Stimulated activated naive CD4-positive, alpha-beta T cell treated with Interleukin-2 at 50 U/mL for 16 hours (primary cell): ENCODE results near the gene STRN4.
A peak's percentile ranks its signal among the peaks of the same experiment; 100 is the strongest.
"Not testable (repeated sequence)": the region's sequence is repeated elsewhere in the genome, so short reads cannot be mapped to it uniquely, and the experiment has no call there.

Experiments
- DNase-seq: peaks from one replicate; lab custom pipeline; 2025; lab: John Stamatoyannopoulos, UW

The STRN4 gene

DNA sequence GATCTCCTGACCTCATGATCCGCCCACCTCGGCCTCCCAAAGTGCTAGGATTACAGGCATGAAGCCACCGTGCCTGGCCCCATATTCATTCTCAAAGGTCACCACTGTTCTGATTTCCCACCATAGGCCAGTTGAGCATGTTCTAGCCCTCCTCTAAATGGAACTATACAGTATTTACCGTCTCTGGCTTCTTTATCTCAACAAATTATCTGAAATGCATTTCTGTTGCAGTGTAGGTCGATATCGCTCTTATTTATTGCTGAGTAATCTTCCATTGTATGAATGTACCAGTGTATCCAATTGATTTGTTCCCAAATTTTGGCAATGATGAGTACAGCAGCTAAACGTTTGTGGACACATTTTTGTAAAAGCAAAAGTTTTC is 26.8 kb upstream of the STRN4 start:
- DNase-seq, result no peak

- DNase-seq, result no peak
Observed at GRCh38 chr19:46772170-46773017, 26.1 kb upstream of the STRN4 start.

DNA sequence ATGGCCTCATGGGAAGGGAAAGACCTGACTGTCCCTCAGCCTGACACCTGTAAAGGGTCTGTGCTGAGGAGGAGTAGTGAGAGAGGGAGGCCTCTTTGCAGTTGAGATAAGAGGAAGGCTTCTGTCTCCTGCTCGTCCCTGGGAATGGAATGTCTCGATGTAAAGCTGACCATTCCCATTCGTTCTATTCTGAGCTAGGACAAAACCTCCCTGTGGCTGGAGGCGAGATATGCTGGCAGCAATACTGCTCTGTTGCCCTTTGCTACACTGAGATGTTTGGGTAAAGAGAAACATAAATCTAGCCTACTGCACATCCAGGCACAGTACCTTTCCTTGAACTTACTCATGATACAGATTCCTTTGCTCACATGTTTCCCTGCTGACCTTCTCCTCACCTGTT is 22.5 kb upstream of the STRN4 start:
- not testable (repeated sequence) for DNase-seq

DNA sequence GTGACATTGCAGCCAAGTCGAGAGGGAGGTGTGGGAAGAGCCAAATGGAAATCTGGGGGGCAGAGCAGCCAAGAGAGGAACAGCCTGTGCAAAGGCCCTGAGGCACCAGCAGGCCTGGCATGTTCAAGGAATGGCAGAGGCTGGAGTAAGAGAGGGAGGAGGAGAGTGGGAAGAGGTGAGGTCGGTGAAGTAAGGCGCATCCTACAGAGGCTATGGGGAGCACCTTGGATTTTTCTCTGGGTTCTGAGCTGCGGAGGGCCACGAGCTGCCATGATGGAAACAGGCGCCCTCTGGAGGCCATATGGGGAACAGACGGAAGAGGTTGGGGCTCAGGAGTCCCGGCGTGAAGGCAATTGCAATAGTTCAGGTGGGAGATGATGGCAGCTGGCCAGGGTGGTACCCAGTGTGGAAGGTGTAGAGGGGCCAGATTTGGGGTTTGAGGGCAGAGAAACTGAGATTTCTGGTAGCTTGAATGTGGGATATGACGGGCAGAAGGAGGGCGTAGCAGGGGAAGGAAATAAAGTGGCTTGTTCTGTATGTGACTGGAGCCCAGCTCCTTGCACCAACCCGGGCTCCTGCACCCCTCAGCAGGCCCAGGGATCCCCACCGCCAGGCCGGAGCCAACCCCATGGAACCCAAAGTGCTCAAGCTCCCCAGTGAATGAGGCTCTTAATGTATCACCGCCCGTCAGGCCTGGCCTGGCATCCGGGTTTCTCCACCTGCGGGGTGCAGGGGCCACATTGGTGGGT is 20.5 kb upstream of the STRN4 start:
- DNase-seq, result peak; percentile 63

- DNase-seq, result no peak
Observed at GRCh38 chr19:46764817-46765291, 18.6 kb upstream of the STRN4 start.

GRCh38 chr19:46762245-46762890 is 16.1 kb upstream of the STRN4 start:
- DNase-seq, result no peak

DNA sequence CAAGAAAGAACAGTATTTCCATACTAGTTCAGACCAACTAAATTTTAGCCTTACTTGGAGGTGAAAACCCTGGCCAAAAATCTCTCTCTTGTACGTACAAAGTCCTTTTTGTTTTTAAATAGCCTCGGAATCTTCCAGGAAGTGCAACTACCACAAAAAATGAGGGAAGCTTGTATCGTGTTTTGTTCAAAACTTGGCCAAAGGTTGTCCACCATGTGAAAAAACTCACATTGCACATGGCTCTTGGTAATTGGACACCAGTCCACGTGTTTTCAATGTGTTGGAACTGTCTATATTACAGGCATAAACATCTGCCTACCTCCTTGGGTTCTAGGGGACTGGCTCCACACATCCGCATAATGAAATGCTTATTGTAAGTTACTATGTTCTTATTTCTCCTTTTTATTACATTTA is 15.2 kb upstream of the STRN4 start:
- no peak for DNase-seq

DNA sequence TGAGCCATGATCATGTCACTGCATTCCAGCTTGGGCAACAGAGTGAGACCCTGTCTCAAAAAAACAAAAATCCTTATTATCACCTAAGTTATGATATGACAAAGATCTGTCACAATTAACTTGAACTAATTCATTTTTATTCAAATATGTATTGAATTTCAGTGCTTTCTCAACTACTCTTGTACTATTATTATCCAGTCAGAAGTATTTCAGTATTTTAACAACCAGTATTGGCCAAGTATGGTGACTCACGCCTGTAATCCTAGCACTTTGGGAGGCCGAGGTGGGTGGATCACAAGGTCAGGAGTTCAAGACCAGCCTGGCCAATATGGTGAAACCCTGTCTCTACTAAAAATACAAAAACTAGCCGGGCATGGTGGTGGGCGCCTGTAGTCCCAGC is 14.6 kb upstream of the STRN4 start:
- not testable (repeated sequence) for DNase-seq

GRCh38 chr19:46760363-46760762 is 14.1 kb upstream of the STRN4 start:
- DNase-seq, result no peak

GRCh38 chr19:46759817-46760333 is 13.6 kb upstream of the STRN4 start:
- DNase-seq, result no peak

- DNase-seq, result no peak
Observed at GRCh38 chr19:46759206-46759605, 13.0 kb upstream of the STRN4 start.

GRCh38 chr19:46756544-46756888 is 10.3 kb upstream of the STRN4 start:
- no peak for DNase-seq

DNA sequence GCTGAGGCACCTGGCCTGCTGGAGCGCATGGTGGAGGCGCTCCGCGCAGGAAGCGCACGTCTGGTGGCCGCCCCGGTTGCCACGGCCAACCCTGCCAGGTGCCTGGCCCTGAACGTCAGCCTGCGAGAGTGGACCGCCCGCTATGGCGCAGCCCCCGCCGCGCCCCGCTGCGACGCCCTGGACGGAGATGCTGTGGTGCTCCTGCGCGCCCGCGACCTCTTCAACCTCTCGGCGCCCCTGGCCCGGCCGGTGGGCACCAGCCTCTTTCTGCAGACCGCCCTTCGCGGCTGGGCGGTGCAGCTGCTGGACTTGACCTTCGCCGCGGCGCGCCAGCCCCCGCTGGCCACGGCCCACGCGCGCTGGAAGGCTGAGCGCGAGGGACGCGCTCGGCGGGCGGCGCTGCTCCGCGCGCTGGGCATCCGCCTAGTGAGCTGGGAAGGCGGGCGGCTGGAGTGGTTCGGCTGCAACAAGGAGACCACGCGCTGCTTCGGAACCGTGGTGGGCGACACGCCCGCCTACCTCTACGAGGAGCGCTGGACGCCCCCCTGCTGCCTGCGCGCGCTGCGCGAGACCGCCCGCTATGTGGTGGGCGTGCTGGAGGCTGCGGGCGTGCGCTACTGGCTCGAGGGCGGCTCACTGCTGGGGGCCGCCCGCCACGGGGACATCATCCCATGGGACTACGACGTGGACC is 9.7 kb upstream of the STRN4 start:
- DNase-seq, result no peak

- DNase-seq, result no peak
Observed at GRCh38 chr19:46755077-46755852, 9.0 kb upstream of the STRN4 start.

- peak; percentile 66 for DNase-seq
Observed at GRCh38 chr19:46753420-46754155, 7.3 kb upstream of the STRN4 start.

GRCh38 chr19:46748325-46749109 is 2.3 kb upstream of the STRN4 start:
- peak; percentile 76 for DNase-seq

- DNase-seq, result peak; percentile 12
Observed at GRCh38 chr19:46745521-46746280, 549 bp downstream of the STRN4 start, which contains the start of gene FKRP. Gene FKRP, plus strand, starts transcription at chr19:46746057. Its CDS starts 9,394 bp downstream, at chr19:46755451.

DNA sequence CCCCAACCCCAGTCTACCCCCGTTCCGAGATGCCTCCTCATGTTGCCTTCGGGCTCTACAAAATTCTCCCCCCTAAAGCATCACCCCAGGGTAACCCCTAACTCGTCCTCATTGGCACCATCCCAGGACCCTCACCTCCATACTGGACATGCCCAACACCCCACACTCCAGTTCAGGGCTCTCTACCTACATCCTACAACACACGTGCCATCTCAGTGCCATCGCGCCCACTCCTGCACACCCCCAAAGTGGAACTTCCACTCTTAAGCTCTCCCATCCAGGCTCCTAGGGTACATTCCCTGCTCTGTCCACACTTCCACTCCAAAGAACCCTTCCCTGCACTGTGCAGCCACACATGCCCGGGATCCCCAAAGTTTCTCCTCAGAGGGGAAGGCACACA is 1.2 kb downstream of the STRN4 start:
- no peak for DNase-seq
